Smooth muscle cell (in vitro differentiated cells): ENCODE measurements around the gene COG7. TPM values are rescaled to one million over a fixed set of nuclear protein-coding genes. Genes with fewer than 3 reads are reported as not detected.

ENCODE experiments used
- DNase-seq: peaks from one replicate; lab custom pipeline; 2025; ENCODE audit not compliant: unreplicated experiment; lab: John Stamatoyannopoulos, UW
- H2AFZ ChIP-seq: fragments of 200-600 bp; sonication (generic); 2 replicates; pipeline ENCODE4 v1.6.0; 2016; ENCODE audit warnings: antibody characterized with exemption, low read depth, mild to moderate bottlenecking
- H3F3A ChIP-seq: fragments of 200-600 bp; sonication (generic); 2 replicates; pipeline ENCODE4 v1.6.0; 2017; ENCODE audit warnings: antibody characterized with exemption, low read depth
- H3K27ac ChIP-seq: fragments of 200-600 bp; sonication (generic); 2 replicates; pipeline ENCODE4 v1.5.1; 2016; ENCODE audit warnings: low read depth, mild to moderate bottlenecking
- H3K27me3 ChIP-seq: fragments of 200-600 bp; sonication (generic); 2 replicates; pipeline ENCODE4 v1.6.1; 2016; ENCODE audit warnings: low read depth, mild to moderate bottlenecking
- H3K36me3 ChIP-seq: fragments of 200-600 bp; sonication (generic); 2 replicates; pipeline ENCODE4 v1.5.1; 2016; ENCODE audit warnings: low read depth
- H3K4me1 ChIP-seq: fragments of 200-600 bp; sonication (generic); 2 replicates; pipeline ENCODE4 v1.5.1; 2016; ENCODE audit warnings: low read depth
- H3K4me2 ChIP-seq: fragments of 200-600 bp; sonication (generic); 2 replicates; pipeline ENCODE4 v1.6.0; 2016; ENCODE audit warnings: mild to moderate bottlenecking
- H3K4me3 ChIP-seq: fragments of 200-600 bp; sonication (generic); 2 replicates; pipeline ENCODE4 v1.5.1; 2016; ENCODE audit warnings: mild to moderate bottlenecking
- H3K79me2 ChIP-seq: fragments of 200-600 bp; sonication (generic); 2 replicates; pipeline ENCODE4 v1.6.0; 2016; ENCODE audit warnings: low read depth, mild to moderate bottlenecking
- H3K9ac ChIP-seq: fragments of 200-600 bp; sonication (generic); 2 replicates; pipeline ENCODE4 v1.6.0; 2016; ENCODE audit warnings: low read depth
- H3K9me3 ChIP-seq: fragments of 200-600 bp; sonication (generic); replicated peaks from 2 replicates; pipeline ENCODE4 v1.5.1; 2016; ENCODE audit warnings: low read depth
- H4K20me1 ChIP-seq: fragments of 200-600 bp; sonication (generic); 2 replicates; pipeline ENCODE4 v1.6.0; 2016; ENCODE audit warnings: low read depth
- CTCF ChIP-seq: fragments of 200-600 bp; sonication (generic); IDR thresholded peaks from 2 replicates; pipeline ENCODE4 v1.5.1; 2017; ENCODE audit warnings: borderline replicate concordance, mild to moderate bottlenecking, antibody characterized with exemption; ENCODE audit not compliant: insufficient read depth, poor library complexity, severe bottlenecking
- WGBS: methylation state at CpG from one replicate; pipeline ENCODE4 v1.1.7; 2016; ENCODE audit warnings: low lambda C conversion rate; 5-methylcytosine and 5-hydroxymethylcytosine counted together
- polyA plus RNA-seq: library from polyadenylated mRNA; unstranded; fragments of >200 nt; fragmentation: Nextera tagmentation; extraction: Ambion mirVana; gene quantifications from 2 replicates; pipeline ENCODE4 v1.2.1, GENCODE V29; 2016
- total RNA-seq: library from RNA; depleted of rRNA; stranded (reverse); fragments of >200 nt; gene quantifications from 2 replicates; pipeline ENCODE4 v1.2.3, GENCODE V29; 2014

COG7 gene
- total and polyA plus RNA-seq, 2 experiments from 2014 or later = 17.2 to 17.6 TPM

- no peaks in the 10 kb centered on the region for H3K9me3 ChIP-seq
- no peaks in the 10 kb centered on the region for H3K79me2 ChIP-seq
- H3F3A ChIP-seq = no peaks in the 10 kb centered on the region
- H3K27ac ChIP-seq = no peak overlapping the region
- no peak overlapping the region for H3K9ac ChIP-seq
- no peaks in the 10 kb centered on the region for H3K27me3 ChIP-seq
- H3K4me1 ChIP-seq = peaks cover 9% of the 10 kb centered on the region
- H2AFZ ChIP-seq = no peak overlapping the region
- H3K36me3 ChIP-seq = peaks cover 14% of the 10 kb centered on the region
- no peak for DNase-seq
- H3K4me3 ChIP-seq = no peak overlapping the region
- TF ChIP-seq CTCF = no peak
- no peak overlapping the region for H3K4me2 ChIP-seq
- WGBS = 64% methylated on average over 17 of the region's 17 CpGs
- no peaks in the 10 kb centered on the region for H4K20me1 ChIP-seq
These were observed 53.8 kb downstream of the COG7 start for GRCh38 chr16:23398987-23399805.

GRCh38 chr16:23397464-23397863, 55.5 kb downstream of the COG7 start:
- TF ChIP-seq CTCF = no peak
- WGBS = 100% methylated on average over 2 of the region's 2 CpGs
- no peaks in the 10 kb centered on the region for H3K9me3 ChIP-seq
- no peak overlapping the region for H3K4me2 ChIP-seq
- no peaks in the 10 kb centered on the region for H3F3A ChIP-seq
- no peak overlapping the region for H3K9ac ChIP-seq
- no peaks in the 10 kb centered on the region for H4K20me1 ChIP-seq
- no peak overlapping the region for H2AFZ ChIP-seq
- H3K4me1 ChIP-seq = peaks cover 9% of the 10 kb centered on the region
- H3K27ac ChIP-seq = no peak overlapping the region
- H3K79me2 ChIP-seq = no peaks in the 10 kb centered on the region
- H3K4me3 ChIP-seq = no peak overlapping the region
- H3K27me3 ChIP-seq = no peaks in the 10 kb centered on the region
- DNase-seq = no peak
- peaks cover 11% of the 10 kb centered on the region for H3K36me3 ChIP-seq

- H3K4me3 ChIP-seq = no peak overlapping the region
- no peak overlapping the region for H2AFZ ChIP-seq
- H3K9ac ChIP-seq = no peak overlapping the region
- H3K4me1 ChIP-seq = peaks cover 9% of the 10 kb centered on the region
- H3K36me3 ChIP-seq = peaks cover 14% of the 10 kb centered on the region
- no peaks in the 10 kb centered on the region for H3K9me3 ChIP-seq
- no peaks in the 10 kb centered on the region for H3K27me3 ChIP-seq
- no peak overlapping the region for H3K27ac ChIP-seq
- H4K20me1 ChIP-seq = no peaks in the 10 kb centered on the region
- no peak for TF ChIP-seq CTCF
- H3K79me2 ChIP-seq = no peaks in the 10 kb centered on the region
- no peak for DNase-seq
- 92% methylated on average over 6 of the region's 6 CpGs for WGBS
- H3K4me2 ChIP-seq = no peak overlapping the region
- no peaks in the 10 kb centered on the region for H3F3A ChIP-seq
These were observed 57.3 kb downstream of the COG7 start for GRCh38 chr16:23395732-23396131.
